ENCODE measurements around the gene ZNRF4.

ZNRF4 gene

GRCh38 chr19:5460748-5461147, 5.5 kb downstream of the ZNRF4 start:
- no peaks in the 10 kb centered on the region for H3K36me3 ChIP-seq (ENCODE audit: insufficient read depth, insufficient read length, low read length)

GRCh38 chr19:5463959-5464358, 8.7 kb downstream of the ZNRF4 start:
- TF ChIP-seq ZNF274 (IDR thresholded peaks at IDR 0.05; ENCODE audit: low read depth, low read length) (no peak), SUZ12 (IDR thresholded peaks at IDR 0.05; ENCODE audit: extremely low read depth, insufficient read depth, insufficient read length) (no peak), YY1 (IDR thresholded peaks at IDR 0.05; ENCODE audit: insufficient read depth, insufficient read length) (no peak)
- no peaks in the 10 kb centered on the region for H3K36me3 ChIP-seq (ENCODE audit: insufficient read depth, insufficient read length, low read length)
- H3K4me3 ChIP-seq (ENCODE audit: insufficient read length, low read depth): no peak overlapping the region
- H3K9me3 ChIP-seq (ENCODE audit: insufficient read depth, low read length): peaks cover 14% of the 10 kb centered on the region; the same call in 1 of the 2 replicates
- H3K4me1 ChIP-seq (ENCODE audit: insufficient read depth, insufficient read length): peaks cover 2% of the 10 kb centered on the region
- H3K27me3 ChIP-seq (ENCODE audit: insufficient read depth, insufficient read length): no peaks in the 10 kb centered on the region
- DNase-seq (ENCODE audit: low read depth, low spot score): no peak
- no peak overlapping the region for H3K9ac ChIP-seq (ENCODE audit: insufficient read length, low read depth)

More at GRCh38 chr19:5460748-5461147, 5.5 kb downstream of the ZNRF4 start:
- no peak for TF ChIP-seq ZNF274 (IDR thresholded peaks at IDR 0.05; ENCODE audit: low read depth, low read length)
- TF ChIP-seq YY1 (IDR thresholded peaks at IDR 0.05; ENCODE audit: insufficient read depth, insufficient read length): no peak
- TF ChIP-seq SUZ12 (IDR thresholded peaks at IDR 0.05; ENCODE audit: extremely low read depth, insufficient read depth, insufficient read length): no peak
- DNase-seq (ENCODE audit: low read depth, low spot score): no peak
- peaks cover 2% of the 10 kb centered on the region for H3K4me1 ChIP-seq (ENCODE audit: insufficient read depth, insufficient read length)
- no peaks in the 10 kb centered on the region for H3K27me3 ChIP-seq (ENCODE audit: insufficient read depth, insufficient read length)
- H3K9me3 ChIP-seq (ENCODE audit: insufficient read depth, low read length): peaks cover 14% of the 10 kb centered on the region; the same call in 1 of the 2 replicates
- no peak overlapping the region for H3K4me3 ChIP-seq (ENCODE audit: insufficient read length, low read depth)
- no peak overlapping the region for H3K9ac ChIP-seq (ENCODE audit: insufficient read length, low read depth)

DNA sequence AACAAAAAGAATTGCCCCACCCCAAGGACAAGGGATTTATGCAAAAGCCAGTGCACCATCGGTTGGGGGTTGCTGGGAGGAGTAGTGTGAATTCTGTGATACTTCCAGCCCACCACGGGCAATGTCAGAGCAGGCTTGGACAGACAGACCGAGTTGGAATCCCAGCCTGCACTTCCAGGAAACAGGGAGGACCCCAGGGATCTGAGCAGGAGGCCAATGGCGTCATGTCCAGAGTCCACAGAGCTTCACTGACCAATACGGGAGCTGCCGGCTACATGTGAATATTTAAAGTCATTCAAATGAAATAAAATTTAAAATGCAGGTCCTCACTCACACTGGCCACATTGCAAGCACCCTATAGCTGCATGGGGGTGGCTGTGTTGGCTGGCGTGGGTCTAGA, 10.9 kb downstream of the ZNRF4 start:
- Histone ChIP-seq H3K4me1 (ENCODE audit: insufficient read depth, insufficient read length) (peaks cover 2% of the 10 kb centered on the region), H3K4me3 (ENCODE audit: insufficient read length, low read depth) (no peak overlapping the region), H3K27me3 (ENCODE audit: insufficient read depth, insufficient read length) (no peaks in the 10 kb centered on the region), H3K9ac (ENCODE audit: insufficient read length, low read depth) (no peak overlapping the region), H3K9me3 (ENCODE audit: insufficient read depth, low read length) (peaks cover 14% of the 10 kb centered on the region; the same call in 1 of the 2 replicates), H3K36me3 (ENCODE audit: insufficient read depth, insufficient read length, low read length) (no peaks in the 10 kb centered on the region)
- no peak for TF ChIP-seq SUZ12 (IDR thresholded peaks at IDR 0.05; ENCODE audit: extremely low read depth, insufficient read depth, insufficient read length)
- TF ChIP-seq ZNF274 (IDR thresholded peaks at IDR 0.05; ENCODE audit: low read depth, low read length): no peak
- TF ChIP-seq YY1 (IDR thresholded peaks at IDR 0.05; ENCODE audit: insufficient read depth, insufficient read length): no peak
- DNase-seq (ENCODE audit: low read depth, low spot score): no peak

- Histone ChIP-seq H3K4me3 (ENCODE audit: insufficient read length, low read depth) (no peak overlapping the region), H3K36me3 (ENCODE audit: insufficient read depth, insufficient read length, low read length) (no peaks in the 10 kb centered on the region), H3K27me3 (ENCODE audit: insufficient read depth, insufficient read length) (no peaks in the 10 kb centered on the region), H3K9me3 (ENCODE audit: insufficient read depth, low read length) (peaks cover 14% of the 10 kb centered on the region; the same call in 1 of the 2 replicates), H3K4me1 (ENCODE audit: insufficient read depth, insufficient read length) (peaks cover 2% of the 10 kb centered on the region), H3K9ac (ENCODE audit: insufficient read length, low read depth) (no peak overlapping the region)
- DNase-seq (ENCODE audit: low read depth, low spot score): no peak
- no peak for TF ChIP-seq YY1 (IDR thresholded peaks at IDR 0.05; ENCODE audit: insufficient read depth, insufficient read length)
- TF ChIP-seq ZNF274 (IDR thresholded peaks at IDR 0.05; ENCODE audit: low read depth, low read length): no peak
- TF ChIP-seq SUZ12 (IDR thresholded peaks at IDR 0.05; ENCODE audit: extremely low read depth, insufficient read depth, insufficient read length): no peak
Observed at GRCh38 chr19:5466814-5467291, 11.6 kb downstream of the ZNRF4 start.

- no peak for DNase-seq (ENCODE audit: low read depth, low spot score)
- H3K36me3 ChIP-seq (ENCODE audit: insufficient read depth, insufficient read length, low read length): no peaks in the 10 kb centered on the region
- peaks cover under 1% of the 10 kb centered on the region for H3K4me1 ChIP-seq (ENCODE audit: insufficient read depth, insufficient read length)
- H3K9me3 ChIP-seq (ENCODE audit: insufficient read depth, low read length): no peaks in the 10 kb centered on the region
- TF ChIP-seq ZNF274 (IDR thresholded peaks at IDR 0.05; ENCODE audit: low read depth, low read length) (no peak), YY1 (IDR thresholded peaks at IDR 0.05; ENCODE audit: insufficient read depth, insufficient read length) (no peak), SUZ12 (IDR thresholded peaks at IDR 0.05; ENCODE audit: extremely low read depth, insufficient read depth, insufficient read length) (no peak)
- H3K27me3 ChIP-seq (ENCODE audit: insufficient read depth, insufficient read length): no peaks in the 10 kb centered on the region
- H3K4me3 ChIP-seq (ENCODE audit: insufficient read length, low read depth): no peak overlapping the region
- no peak overlapping the region for H3K9ac ChIP-seq (ENCODE audit: insufficient read length, low read depth)
Observed at GRCh38 chr19:5470264-5470671, 15.1 kb downstream of the ZNRF4 start.

GRCh38 chr19:5472286-5472685, 17.1 kb downstream of the ZNRF4 start:
- Histone ChIP-seq H3K27me3 (ENCODE audit: insufficient read depth, insufficient read length) (no peaks in the 10 kb centered on the region), H3K9ac (ENCODE audit: insufficient read length, low read depth) (no peak overlapping the region), H3K9me3 (ENCODE audit: insufficient read depth, low read length) (no peaks in the 10 kb centered on the region), H3K4me1 (ENCODE audit: insufficient read depth, insufficient read length) (no peaks in the 10 kb centered on the region), H3K36me3 (ENCODE audit: insufficient read depth, insufficient read length, low read length) (no peaks in the 10 kb centered on the region), H3K4me3 (ENCODE audit: insufficient read length, low read depth) (no peak overlapping the region)
- TF ChIP-seq SUZ12 (IDR thresholded peaks at IDR 0.05; ENCODE audit: extremely low read depth, insufficient read depth, insufficient read length): no peak
- TF ChIP-seq YY1 (IDR thresholded peaks at IDR 0.05; ENCODE audit: insufficient read depth, insufficient read length): no peak
- no peak for TF ChIP-seq ZNF274 (IDR thresholded peaks at IDR 0.05; ENCODE audit: low read depth, low read length)
- no peak for DNase-seq (ENCODE audit: low read depth, low spot score)

DNA sequence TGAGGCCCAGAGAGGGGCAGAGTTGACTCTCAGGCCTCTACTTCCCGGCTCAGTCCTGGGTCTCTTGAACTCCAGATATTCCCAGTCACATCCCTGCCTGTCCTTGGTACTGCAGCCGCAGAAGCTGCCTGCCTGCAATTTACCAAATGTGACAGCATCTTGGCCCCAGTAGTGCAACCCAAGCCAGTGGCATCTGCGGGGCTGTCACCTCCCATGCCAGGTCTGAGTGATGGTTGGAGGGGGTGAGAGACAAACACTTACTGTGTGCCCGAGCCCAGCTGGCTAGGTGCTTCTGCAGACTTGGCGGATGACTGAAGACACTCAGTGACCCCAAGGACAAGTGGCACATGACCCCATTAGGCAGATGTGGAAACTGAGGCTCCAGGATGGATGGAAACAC, 18.4 kb downstream of the ZNRF4 start:
- Histone ChIP-seq H3K9ac (ENCODE audit: insufficient read length, low read depth) (no peak overlapping the region), H3K4me1 (ENCODE audit: insufficient read depth, insufficient read length) (no peaks in the 10 kb centered on the region), H3K4me3 (ENCODE audit: insufficient read length, low read depth) (no peak overlapping the region), H3K9me3 (ENCODE audit: insufficient read depth, low read length) (no peaks in the 10 kb centered on the region), H3K27me3 (ENCODE audit: insufficient read depth, insufficient read length) (peaks cover 2% of the 10 kb centered on the region), H3K36me3 (ENCODE audit: insufficient read depth, insufficient read length, low read length) (no peaks in the 10 kb centered on the region)
- no peak for DNase-seq (ENCODE audit: low read depth, low spot score)
- TF ChIP-seq YY1 (IDR thresholded peaks at IDR 0.05; ENCODE audit: insufficient read depth, insufficient read length) (no peak), SUZ12 (IDR thresholded peaks at IDR 0.05; ENCODE audit: extremely low read depth, insufficient read depth, insufficient read length) (no peak), ZNF274 (IDR thresholded peaks at IDR 0.05; ENCODE audit: low read depth, low read length) (no peak)

All from NT2/D1 (cell line).